ENCODE data around the gene CETN2.
"Not testable (repeated sequence)": the region's sequence is repeated elsewhere in the genome, so short reads cannot be mapped to it uniquely, and the experiment has no call there.

The CETN2 gene

DNA sequence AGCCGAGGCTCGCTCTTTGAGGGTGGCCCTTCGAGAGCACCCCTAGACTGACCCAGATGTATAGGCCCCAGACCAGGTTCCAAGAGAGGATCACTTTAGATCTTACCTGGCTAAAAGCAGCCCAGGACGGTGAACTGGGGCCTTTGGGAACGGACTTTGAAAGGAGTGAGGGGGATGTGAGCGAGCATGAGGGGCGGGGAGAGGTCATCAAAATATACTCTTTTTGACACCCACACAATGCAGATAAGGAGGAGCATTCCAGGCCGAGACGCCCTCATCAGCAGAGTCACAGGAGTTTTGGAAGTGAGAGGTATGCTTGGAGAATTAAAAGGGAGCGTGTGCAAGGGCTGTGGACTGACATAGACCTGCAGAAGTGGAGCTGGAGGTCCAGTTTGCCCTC is 834 bp upstream of the CETN2 start:
- no peak for DNase-seq

DNA sequence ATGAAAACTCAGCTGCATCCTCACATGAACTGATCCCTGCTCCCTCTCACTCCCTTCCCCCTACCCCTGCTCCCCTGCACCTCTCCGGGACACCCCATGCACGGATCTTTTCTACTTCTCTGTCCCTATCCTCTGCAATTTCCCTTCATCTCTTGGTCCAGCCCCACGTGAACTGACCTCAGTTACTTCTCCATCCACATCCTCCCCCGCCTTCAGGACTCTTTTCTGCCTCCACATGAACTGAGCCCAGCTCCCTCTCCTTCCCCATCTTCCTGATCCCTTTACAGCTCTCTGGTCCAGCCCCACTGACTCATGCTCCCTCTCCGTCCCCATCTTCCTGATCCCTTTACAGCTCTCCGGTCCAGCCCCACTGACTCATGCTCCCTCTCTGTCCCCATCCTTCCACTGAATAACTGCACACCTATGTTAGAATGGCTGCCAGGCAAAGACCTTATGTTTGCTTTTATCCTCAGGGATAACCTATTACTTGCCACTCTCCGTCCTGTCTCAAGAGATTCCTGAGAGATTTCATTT is 5.6 kb downstream of the CETN2 start:
- no peak for DNase-seq

GRCh38 chrX:152823657-152824056 is 6.9 kb downstream of the CETN2 start:
- no peak for DNase-seq

DNA sequence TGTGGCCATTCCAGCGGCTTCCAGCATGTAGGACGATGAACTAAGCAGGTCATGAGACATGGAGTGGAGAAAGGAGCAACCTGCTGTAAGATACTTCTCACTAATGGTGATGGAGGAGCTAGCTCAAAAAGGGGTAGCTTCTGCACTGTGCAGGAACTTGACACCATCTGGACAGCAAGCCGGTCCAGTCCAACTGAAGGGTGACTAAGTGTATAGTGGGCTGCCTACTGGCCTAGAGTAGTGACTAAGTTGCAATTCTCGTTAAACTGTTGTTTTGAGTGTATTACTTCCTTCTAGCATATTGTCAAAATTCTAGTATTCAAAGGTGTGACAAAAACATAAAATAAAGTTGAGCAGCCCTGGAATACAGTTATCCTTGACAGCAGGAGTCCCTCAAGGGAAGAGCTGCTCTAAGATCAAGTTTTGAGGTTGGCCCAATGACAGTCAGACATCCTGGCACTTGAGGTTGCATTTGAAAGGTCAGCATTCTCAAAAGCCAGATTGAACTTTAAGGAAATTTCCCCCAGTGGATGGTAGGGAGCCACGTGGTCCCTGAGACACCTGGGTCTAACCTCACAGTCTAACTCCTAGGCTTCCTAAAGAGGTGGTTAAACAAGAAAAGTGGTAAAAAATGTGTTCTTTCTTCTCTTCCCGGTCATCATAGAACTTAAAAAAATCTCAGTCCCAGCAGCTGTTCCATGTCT is 8.0 kb downstream of the CETN2 start:
- no peak for DNase-seq

- peak; percentile 79 for DNase-seq
Observed at GRCh38 chrX:152821145-152821765, 9.3 kb downstream of the CETN2 start.

DNA sequence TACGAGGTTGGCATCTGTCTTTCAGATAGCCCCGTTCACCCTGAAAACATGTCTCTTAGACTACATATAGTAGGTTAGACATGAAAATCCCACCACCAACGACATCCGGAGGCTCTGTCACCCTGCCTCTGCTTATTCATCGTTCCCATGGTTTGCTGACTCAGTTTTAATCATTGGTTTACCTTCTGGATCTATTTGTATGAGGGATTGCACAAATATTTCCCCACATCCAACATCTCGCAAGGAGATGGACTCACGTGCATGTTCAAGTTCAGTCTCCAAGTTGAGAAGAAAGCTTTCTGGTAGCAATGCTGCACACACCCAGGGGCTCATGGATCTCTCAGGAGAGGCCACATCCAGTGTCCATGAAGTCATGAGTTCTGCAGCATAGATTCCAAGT is 10.8 kb downstream of the CETN2 start:
- DNase-seq, result no peak

DNA sequence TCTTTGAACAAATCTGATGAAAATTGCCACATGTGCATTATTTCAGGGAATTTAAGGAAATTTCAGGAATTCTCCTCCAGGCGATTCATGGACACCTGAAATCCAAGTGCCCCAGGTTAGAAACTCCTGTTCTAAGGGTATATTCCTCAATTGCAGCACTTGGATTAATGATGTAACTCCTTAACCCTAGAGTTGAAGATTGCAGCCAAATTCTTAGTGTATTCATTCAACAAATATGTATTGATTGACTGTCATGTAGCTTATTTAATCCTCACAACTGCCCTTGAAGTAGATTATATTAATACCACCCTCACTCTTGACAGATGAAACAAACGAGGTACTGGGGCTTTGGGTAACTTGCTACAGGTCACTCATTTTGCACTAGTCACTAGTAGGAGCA is 11.3 kb downstream of the CETN2 start:
- DNase-seq, result no peak

DNA sequence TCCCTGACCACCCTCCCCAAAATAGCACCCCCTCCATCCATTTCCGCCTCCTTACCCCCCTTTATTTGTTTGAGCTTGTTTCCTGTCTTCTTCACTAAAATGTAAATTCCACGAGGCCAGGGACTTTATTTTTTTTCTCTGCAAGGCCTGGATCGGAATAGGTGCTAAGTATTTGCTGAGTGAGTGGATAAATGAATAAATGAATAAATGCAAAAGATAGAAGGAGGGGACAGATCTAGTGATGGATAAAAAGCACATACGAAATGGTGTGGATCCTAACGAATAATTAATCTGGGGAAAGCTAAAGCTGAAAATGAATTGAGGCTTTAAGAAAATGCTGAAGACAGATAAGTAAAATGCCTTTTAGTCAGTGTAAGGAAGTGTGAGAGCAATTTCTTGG is 12.2 kb downstream of the CETN2 start:
- no peak for DNase-seq

DNA sequence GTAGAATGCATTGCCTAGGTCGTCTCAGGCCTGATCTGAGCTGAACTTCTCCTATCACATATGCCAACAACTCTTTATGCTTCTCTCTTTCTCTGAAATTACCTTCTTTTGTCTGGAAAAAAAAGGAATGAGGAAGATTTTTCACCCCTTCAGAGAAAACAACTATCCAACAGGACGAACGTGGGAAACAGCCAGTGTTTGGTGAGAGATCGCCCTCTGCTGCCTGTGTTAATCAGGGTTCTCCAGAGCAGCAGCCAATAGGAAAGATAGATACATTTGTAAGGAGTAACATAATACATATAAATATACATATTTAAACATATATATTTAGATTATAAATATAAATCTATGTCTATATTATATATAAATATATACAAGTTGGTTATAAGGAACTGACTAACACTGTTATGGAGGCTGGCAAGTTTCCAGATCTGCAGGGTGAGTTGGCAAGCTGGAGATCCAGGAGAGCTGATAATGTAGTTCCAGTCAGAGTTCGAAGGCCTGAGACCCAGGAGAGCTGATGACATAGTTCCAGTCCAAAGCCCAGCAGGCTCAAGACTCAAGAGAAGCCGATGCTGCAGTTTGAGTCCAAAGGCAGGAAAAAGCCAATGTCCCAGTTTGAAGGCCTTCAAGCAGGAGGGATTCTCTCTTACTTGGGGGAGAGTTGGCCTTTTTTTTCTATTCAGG is 13.3 kb downstream of the CETN2 start:
- DNase-seq, result no peak

DNA sequence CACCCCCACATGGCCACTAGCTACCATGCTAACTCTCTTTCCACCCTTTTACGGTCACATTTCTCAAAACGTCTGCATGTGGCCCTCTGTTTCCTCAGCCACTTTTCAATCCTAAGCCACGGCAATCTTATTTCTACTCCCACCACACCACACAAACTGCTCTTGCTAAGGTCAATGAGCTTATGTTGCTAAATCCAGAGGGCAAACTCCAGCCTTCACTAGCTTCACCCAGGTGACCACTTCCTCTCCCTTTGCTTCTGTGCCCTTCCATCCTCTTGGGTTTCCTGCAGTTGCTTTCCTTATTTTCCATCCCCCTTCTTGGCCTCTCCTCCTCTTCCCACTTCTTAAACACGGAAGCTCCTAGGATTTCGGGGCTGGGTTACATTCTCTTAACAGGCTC is 16.5 kb downstream of the CETN2 start:
- DNase-seq, result no peak

- no peak for DNase-seq
Observed at GRCh38 chrX:152813206-152813605, 17.4 kb downstream of the CETN2 start.

GRCh38 chrX:152810403-152810802 is 20.2 kb downstream of the CETN2 start:
- DNase-seq, result no peak

DNA sequence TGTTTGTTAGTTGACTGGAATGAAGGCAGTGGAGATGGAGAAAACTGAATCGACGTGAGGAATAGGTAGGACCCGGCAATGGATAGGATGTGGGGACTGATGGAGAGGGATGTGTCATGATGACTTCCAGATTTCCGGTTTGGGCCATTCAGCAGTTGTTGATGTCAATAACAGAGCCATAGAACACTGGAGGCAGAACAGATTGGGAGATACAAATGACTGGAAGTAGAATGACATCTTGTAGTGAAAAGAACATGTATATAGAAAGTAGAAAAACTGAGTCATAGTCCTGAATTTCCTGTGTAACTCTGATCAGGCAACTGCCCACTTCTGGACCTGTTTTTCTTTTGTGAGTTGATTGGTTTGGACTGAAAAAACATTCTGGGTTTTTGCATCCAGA is 24.5 kb downstream of the CETN2 start:
- DNase-seq, result no peak

DNA sequence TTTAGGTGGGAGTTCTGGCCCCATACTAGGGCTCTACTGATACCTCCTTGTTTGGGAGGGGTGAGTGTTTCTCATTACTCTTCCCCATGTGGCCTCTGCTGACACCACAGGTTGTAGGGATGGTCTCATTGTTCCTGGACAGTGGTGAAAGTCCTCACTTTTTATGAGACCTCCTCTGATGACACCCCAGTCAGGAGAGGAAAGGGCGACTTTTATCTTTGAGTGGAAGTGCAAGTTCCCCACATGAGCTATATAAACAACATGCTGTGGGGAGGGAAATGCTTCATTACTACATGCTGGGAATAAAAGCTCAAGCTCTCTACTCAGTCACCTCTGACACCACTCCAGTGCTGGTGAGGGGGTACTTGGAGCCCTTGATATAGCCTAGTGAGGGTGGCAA is 31.6 kb downstream of the CETN2 start:
- no peak for DNase-seq

- DNase-seq, result not testable (repeated sequence)
Observed at GRCh38 chrX:152787062-152787461, 43.5 kb downstream of the CETN2 start.

All from islet precursor cell (in vitro differentiated cells).